Muscle layer of duodenum (tissue), 2 donors: ENCODE data around the gene PRKD1.

Source experiments
- H3K27ac ChIP-seq: one replicate; pipeline ENCODE4 v1.7.0; 2013; ENCODE audit warnings: mild to moderate bottlenecking, low read length
- H3K27me3 ChIP-seq: one replicate; pipeline ENCODE4 v1.7.0; 2013; ENCODE audit warnings: low read depth, mild to moderate bottlenecking, control low read depth, low read length
- H3K36me3 ChIP-seq, 2 donors: one replicate each; pipeline ENCODE4 v1.7.0; 2013; ENCODE audit warnings: low read length in 2 of 2, control low read depth in 1 of 2, mild to moderate bottlenecking in 1 of 2; ENCODE audit not compliant: insufficient read depth in 2 of 2, control insufficient read depth in 1 of 2
- H3K4me1 ChIP-seq, 2 donors: one replicate each; pipeline ENCODE4 v1.7.0; 2013; ENCODE audit warnings: low read length in 2 of 2, mild to moderate bottlenecking in 2 of 2, control low read depth in 1 of 2, moderate library complexity in 1 of 2; ENCODE audit not compliant: insufficient read depth in 2 of 2, control insufficient read depth in 1 of 2
- H3K4me3 ChIP-seq, 2 donors: one replicate each; pipeline ENCODE4 v1.7.0; 2013; ENCODE audit warnings: low read length in 2 of 2, low read depth in 1 of 2, mild to moderate bottlenecking in 1 of 2
- H3K9me3 ChIP-seq, 2 donors: one replicate each; pipeline ENCODE4 v1.7.0; 2013; ENCODE audit warnings: low read length in 2 of 2, control low read depth in 1 of 2, mild to moderate bottlenecking in 1 of 2; ENCODE audit not compliant: control insufficient read depth in 1 of 2
- donor health status: healthy.

PRKD1 gene

GRCh38 chr14:29587046-29587445 is 340.6 kb downstream of the PRKD1 start:
- Histone ChIP-seq H3K36me3 (no peaks in the 10 kb centered on the region), H3K27ac (no peak overlapping the region)

GRCh38 chr14:29584992-29585391 is 342.7 kb downstream of the PRKD1 start:
- peaks cover 0 to 3% of the 10 kb centered on the region in 2 donors for H3K4me1 ChIP-seq
- peak overlapping the region; percentile 37 for H3K27ac ChIP-seq
- H3K9me3 ChIP-seq = no peaks in the 10 kb centered on the region
- H3K36me3 ChIP-seq = no peaks in the 10 kb centered on the region
- H3K27me3 ChIP-seq = no peaks in the 10 kb centered on the region
- H3K4me3 ChIP-seq = no peak overlapping the region

More at GRCh38 chr14:29587046-29587445, 340.6 kb downstream of the PRKD1 start:
- H3K4me3 ChIP-seq = no peak overlapping the region
- no peaks in the 10 kb centered on the region for H3K9me3 ChIP-seq
- H3K4me1 ChIP-seq = peaks cover 0 to 3% of the 10 kb centered on the region in 2 donors
- no peaks in the 10 kb centered on the region for H3K27me3 ChIP-seq

- Histone ChIP-seq H3K4me1 (peaks cover 0 to 2% of the 10 kb centered on the region in 2 donors), H3K27ac (no peak overlapping the region), H3K4me3 (no peak overlapping the region), H3K27me3 (no peaks in the 10 kb centered on the region), H3K36me3 (no peaks in the 10 kb centered on the region), H3K9me3 (no peaks in the 10 kb centered on the region)
Measured at GRCh38 chr14:29580763-29581162, 346.9 kb downstream of the PRKD1 start.

- H3K9me3 ChIP-seq = no peaks in the 10 kb centered on the region
- H3K36me3 ChIP-seq = no peaks in the 10 kb centered on the region
- H3K27me3 ChIP-seq = no peaks in the 10 kb centered on the region
- no peak overlapping the region for H3K27ac ChIP-seq
- H3K4me3 ChIP-seq = no peak overlapping the region
- no peaks in the 10 kb centered on the region for H3K4me1 ChIP-seq
Measured at GRCh38 chr14:29579838-29580237, 347.8 kb downstream of the PRKD1 start.

- Histone ChIP-seq H3K4me3 (no peak overlapping the region), H3K36me3 (no peaks in the 10 kb centered on the region), H3K27me3 (no peaks in the 10 kb centered on the region), H3K4me1 (no peaks in the 10 kb centered on the region), H3K9me3 (peaks cover 0 to 2% of the 10 kb centered on the region in 2 donors), H3K27ac (no peak overlapping the region)
Measured at GRCh38 chr14:29576927-29577326, 350.7 kb downstream of the PRKD1 start.

- no peaks in the 10 kb centered on the region for H3K27me3 ChIP-seq
- no peaks in the 10 kb centered on the region for H3K36me3 ChIP-seq
- H3K9me3 ChIP-seq = peaks cover 0 to 11% of the 10 kb centered on the region in 2 donors
- H3K4me3 ChIP-seq = no peak overlapping the region
- H3K27ac ChIP-seq = no peak overlapping the region
- H3K4me1 ChIP-seq = no peaks in the 10 kb centered on the region
Measured at GRCh38 chr14:29569194-29569593, 358.5 kb downstream of the PRKD1 start.

GRCh38 chr14:29566194-29566593 is 361.5 kb downstream of the PRKD1 start:
- no peak overlapping the region for H3K4me3 ChIP-seq
- no peaks in the 10 kb centered on the region for H3K27me3 ChIP-seq
- no peaks in the 10 kb centered on the region for H3K36me3 ChIP-seq
- H3K27ac ChIP-seq = no peak overlapping the region
- no peaks in the 10 kb centered on the region for H3K4me1 ChIP-seq
- peaks cover 0 to 9% of the 10 kb centered on the region in 2 donors for H3K9me3 ChIP-seq

GRCh38 chr14:29558516-29558915 is 369.1 kb downstream of the PRKD1 start:
- H3K36me3 ChIP-seq = no peaks in the 10 kb centered on the region
- peaks cover 0 to 2% of the 10 kb centered on the region in 2 donors for H3K9me3 ChIP-seq
- no peaks in the 10 kb centered on the region for H3K27me3 ChIP-seq
- H3K4me3 ChIP-seq = no peak overlapping the region
- H3K27ac ChIP-seq = no peak overlapping the region
- no peaks in the 10 kb centered on the region for H3K4me1 ChIP-seq

- H3K36me3 ChIP-seq = no peaks in the 10 kb centered on the region
- H3K9me3 ChIP-seq = no peaks in the 10 kb centered on the region
Measured at GRCh38 chr14:29554335-29554734, 373.3 kb downstream of the PRKD1 start.

GRCh38 chr14:29553427-29553826 is 374.2 kb downstream of the PRKD1 start:
- no peaks in the 10 kb centered on the region for H3K27me3 ChIP-seq
- H3K4me3 ChIP-seq = no peak overlapping the region
- no peaks in the 10 kb centered on the region for H3K4me1 ChIP-seq
- no peaks in the 10 kb centered on the region for H3K36me3 ChIP-seq
- no peak overlapping the region for H3K27ac ChIP-seq
- no peaks in the 10 kb centered on the region for H3K9me3 ChIP-seq

More at GRCh38 chr14:29554335-29554734, 373.3 kb downstream of the PRKD1 start:
- no peaks in the 10 kb centered on the region for H3K4me1 ChIP-seq
- no peak overlapping the region for H3K27ac ChIP-seq
- H3K27me3 ChIP-seq = no peaks in the 10 kb centered on the region
- no peak overlapping the region for H3K4me3 ChIP-seq

GRCh38 chr14:29548948-29549370 is 378.7 kb downstream of the PRKD1 start:
- no peak overlapping the region for H3K4me3 ChIP-seq
- H3K9me3 ChIP-seq = no peaks in the 10 kb centered on the region
- no peaks in the 10 kb centered on the region for H3K4me1 ChIP-seq
- no peaks in the 10 kb centered on the region for H3K27me3 ChIP-seq
- no peaks in the 10 kb centered on the region for H3K36me3 ChIP-seq
- H3K27ac ChIP-seq = no peak overlapping the region

GRCh38 chr14:29545714-29546113 is 381.9 kb downstream of the PRKD1 start:
- H3K36me3 ChIP-seq = no peaks in the 10 kb centered on the region
- H3K27ac ChIP-seq = no peak overlapping the region
- H3K4me3 ChIP-seq = no peak overlapping the region
- no peaks in the 10 kb centered on the region for H3K27me3 ChIP-seq
- H3K4me1 ChIP-seq = no peaks in the 10 kb centered on the region
- no peaks in the 10 kb centered on the region for H3K9me3 ChIP-seq
